IPS-11a (cell line): Measurements from ENCODE around the gene TRAF1.

Source experiments
- H3K4me3 ChIP-seq: one replicate; pipeline ENCODE4 v1.5.1; 2013; ENCODE audit warnings: low read depth, low read length, control low read depth

The TRAF1 gene

GRCh38 chr9:120872791-120873502, 53.6 kb downstream of the TRAF1 start:
- no peak overlapping the region for H3K4me3 ChIP-seq

DNA sequence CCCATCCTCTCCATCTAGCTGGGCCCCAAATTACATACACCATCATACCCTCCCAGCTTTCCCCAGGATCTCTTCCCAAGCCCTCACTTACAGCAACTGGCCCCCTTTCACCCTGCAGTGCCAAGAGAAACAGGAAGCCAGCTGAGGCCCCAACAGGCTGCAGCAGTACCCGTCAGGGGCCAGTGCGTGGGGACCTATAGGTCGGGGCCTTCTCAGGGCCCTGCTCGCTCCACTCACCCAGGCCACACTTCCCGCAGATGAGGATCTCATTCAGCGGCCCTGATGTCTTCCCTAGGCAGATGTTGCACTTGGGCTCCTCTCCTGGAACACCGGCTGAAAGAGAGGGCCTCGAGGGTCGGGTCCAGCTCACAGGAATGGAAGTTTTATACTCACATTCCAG, 56.4 kb downstream of the TRAF1 start:
- no peak overlapping the region for H3K4me3 ChIP-seq

- H3K4me3 ChIP-seq: no peak overlapping the region
Measured at GRCh38 chr9:120869726-120870125, 56.9 kb downstream of the TRAF1 start.

GRCh38 chr9:120869360-120869687, 57.3 kb downstream of the TRAF1 start:
- peak overlapping the region; percentile 33 for H3K4me3 ChIP-seq

- peak overlapping the region; percentile 33 for H3K4me3 ChIP-seq
Measured at GRCh38 chr9:120868676-120869359, 57.8 kb downstream of the TRAF1 start.

DNA sequence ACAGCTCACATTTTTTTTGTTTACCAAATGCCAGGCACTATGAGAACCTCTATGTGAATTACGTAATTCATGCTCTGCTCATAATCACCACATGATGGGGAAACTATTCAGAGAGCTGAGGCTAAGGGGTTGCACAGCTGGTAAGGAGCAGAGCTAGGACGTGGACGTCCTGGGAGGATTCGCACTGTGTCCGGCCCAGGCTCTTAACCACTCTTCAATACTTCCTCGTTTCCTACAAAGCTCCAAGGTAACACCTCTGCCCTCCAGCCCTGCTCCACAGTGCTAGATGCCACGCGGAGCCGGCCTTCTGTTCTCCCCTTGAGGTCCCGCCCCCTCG, 58.3 kb downstream of the TRAF1 start:
- H3K4me3 ChIP-seq: no peak overlapping the region

GRCh38 chr9:120867676-120868338, 58.8 kb downstream of the TRAF1 start:
- no peak overlapping the region for H3K4me3 ChIP-seq

GRCh38 chr9:120866651-120867050, 59.9 kb downstream of the TRAF1 start:
- no peak overlapping the region for H3K4me3 ChIP-seq

DNA sequence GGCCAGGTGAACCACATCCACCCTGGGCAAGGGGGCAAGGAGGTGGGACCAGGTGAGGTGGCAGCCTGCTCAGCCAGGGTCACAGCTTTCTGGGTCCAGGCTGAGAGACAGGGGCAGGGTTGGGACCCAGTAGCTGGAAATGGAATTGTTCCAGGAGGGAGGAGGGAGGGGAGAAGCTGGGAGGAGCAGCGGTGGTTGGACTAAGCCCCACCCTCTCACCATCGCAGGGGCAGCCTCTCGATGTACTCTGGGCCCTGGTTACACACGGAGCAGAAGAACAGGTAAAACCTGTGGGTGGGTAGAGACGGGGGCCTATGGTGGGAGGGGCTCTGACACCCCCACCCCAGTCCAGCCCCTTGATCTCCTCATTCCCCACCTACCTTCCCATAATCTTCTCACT, 60.8 kb downstream of the TRAF1 start:
- H3K4me3 ChIP-seq: no peak overlapping the region

- H3K4me3 ChIP-seq: no peak overlapping the region
Measured at GRCh38 chr9:120865176-120865575, 61.4 kb downstream of the TRAF1 start.

DNA sequence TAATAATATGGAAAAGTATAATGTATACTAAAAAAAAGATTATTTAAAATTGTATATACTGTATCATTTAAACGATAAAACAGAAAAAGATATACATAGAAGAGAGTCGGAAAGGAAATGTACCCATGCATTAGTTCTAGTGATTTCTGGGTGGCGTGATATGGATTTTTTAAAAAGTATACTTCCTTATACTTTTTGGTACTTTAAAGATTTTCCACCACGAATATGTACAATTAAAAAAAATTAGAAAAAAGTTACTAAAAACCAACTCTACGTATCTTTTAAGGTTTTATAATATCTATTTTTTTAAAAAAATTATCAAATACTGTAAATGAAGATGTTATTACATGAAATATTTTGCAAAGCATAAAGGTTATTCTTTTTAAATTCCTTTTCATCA, 61.9 kb downstream of the TRAF1 start:
- H3K4me3 ChIP-seq: no peak overlapping the region

GRCh38 chr9:120863833-120864232, 62.8 kb downstream of the TRAF1 start:
- H3K4me3 ChIP-seq: no peak overlapping the region

GRCh38 chr9:120862452-120862851, 64.1 kb downstream of the TRAF1 start:
- H3K4me3 ChIP-seq: no peak overlapping the region

GRCh38 chr9:120861935-120862334, 64.7 kb downstream of the TRAF1 start:
- H3K4me3 ChIP-seq: no peak overlapping the region

DNA sequence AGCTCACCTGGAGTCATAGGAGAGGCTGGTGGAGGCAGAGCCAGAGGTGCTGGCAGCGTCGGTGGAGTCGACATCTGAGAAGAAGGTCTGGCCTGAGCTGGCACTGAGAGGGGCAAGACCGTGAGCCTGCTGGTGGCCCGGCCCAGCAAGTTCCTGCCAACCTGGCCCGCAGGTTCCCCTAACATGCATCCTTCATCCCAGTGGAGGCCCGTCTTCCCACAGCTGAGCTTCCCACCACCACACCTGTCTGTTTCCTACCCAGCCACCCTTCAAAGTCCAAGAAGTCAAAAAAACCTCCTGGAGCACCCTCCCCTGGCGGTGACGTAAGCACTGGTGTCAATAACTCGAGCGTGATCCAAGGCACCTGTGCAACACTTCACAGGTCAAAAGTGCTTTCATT, 66.5 kb downstream of the TRAF1 start:
- no peak overlapping the region for H3K4me3 ChIP-seq

DNA sequence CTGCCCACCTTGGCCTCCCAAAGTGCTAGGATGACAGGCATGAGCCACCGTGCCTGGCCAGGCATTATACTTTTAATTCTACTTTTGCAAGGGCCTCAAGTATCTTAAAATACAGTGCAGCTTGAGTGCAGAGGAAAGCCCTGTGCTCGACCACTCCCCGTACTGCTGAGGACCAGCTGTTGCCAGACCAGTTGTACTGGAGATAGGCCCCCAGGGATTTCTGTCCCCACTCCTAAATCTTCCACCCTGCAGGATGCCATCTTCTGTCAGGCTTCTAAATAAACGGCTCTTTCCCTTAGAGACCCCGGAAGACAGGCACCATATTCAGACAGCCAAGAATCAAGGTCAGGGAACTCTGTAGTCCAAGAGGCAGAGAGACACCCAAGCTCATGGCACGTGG, 67.2 kb downstream of the TRAF1 start:
- H3K4me3 ChIP-seq: no peak overlapping the region

- H3K4me3 ChIP-seq: no peak overlapping the region
Measured at GRCh38 chr9:120857902-120858301, 68.7 kb downstream of the TRAF1 start.

DNA sequence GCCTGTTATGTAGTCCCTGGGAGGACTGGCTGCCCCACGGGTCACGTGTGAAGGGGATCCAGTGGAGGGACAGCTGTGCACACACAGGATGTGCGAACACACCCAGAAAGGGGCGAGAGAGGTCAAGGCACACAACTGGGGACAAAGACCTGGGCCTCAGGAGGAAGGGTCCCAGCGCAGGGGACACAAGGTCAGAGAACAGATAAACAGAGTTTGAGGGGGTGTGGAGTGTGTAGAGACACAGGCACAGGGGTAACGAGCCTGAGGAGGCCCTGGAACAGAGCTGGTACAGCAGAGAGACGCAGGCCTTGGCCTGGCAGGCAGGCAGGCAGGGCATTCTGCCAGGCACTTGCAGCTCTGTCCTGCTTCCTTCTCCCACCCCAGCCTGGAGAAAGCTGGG, 69.1 kb downstream of the TRAF1 start:
- H3K4me3 ChIP-seq: no peak overlapping the region

- no peak overlapping the region for H3K4me3 ChIP-seq
Measured at GRCh38 chr9:120856700-120857099, 69.9 kb downstream of the TRAF1 start.

DNA sequence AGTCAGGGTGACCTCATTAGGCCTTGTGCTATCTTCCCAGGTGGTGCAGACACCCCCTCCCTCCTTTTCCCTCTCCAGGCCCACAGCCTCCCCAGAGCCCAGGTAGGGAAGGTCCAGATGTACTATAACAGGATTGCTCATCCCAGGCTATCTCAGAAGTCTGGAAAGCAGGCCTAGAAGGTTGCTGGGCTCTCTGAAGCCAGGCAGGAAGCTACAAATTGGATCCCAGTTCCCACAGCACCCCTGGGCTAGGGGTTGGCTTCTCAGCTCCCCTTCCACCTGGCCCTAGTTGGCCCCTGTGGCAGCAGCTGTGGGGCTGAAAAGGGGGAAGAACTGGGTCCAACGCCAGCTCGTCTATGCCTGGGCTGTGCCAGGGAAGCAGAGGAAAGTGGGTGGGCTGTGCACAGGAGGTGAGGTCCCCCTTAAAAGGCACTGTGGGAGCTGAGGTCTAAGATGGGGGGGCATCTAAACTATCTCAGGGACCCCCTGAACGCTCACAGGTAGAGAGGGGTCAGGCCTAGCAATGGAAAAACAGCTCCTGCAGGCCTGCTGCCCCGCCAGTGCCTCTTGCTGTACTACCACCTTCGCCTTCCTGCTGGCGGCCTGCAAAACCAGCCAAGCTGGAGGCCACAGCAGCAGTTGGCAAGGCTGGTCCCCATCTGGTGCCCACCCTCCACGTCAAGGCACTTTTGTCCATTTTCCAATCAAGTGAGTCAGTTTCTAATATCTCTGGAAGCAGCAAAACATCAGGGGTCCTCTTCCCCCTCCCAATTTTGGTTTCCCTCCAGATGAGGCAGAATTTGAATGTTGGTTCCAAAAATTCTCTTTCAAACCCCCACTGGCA, 70.5 kb downstream of the TRAF1 start:
- no peak overlapping the region for H3K4me3 ChIP-seq

DNA sequence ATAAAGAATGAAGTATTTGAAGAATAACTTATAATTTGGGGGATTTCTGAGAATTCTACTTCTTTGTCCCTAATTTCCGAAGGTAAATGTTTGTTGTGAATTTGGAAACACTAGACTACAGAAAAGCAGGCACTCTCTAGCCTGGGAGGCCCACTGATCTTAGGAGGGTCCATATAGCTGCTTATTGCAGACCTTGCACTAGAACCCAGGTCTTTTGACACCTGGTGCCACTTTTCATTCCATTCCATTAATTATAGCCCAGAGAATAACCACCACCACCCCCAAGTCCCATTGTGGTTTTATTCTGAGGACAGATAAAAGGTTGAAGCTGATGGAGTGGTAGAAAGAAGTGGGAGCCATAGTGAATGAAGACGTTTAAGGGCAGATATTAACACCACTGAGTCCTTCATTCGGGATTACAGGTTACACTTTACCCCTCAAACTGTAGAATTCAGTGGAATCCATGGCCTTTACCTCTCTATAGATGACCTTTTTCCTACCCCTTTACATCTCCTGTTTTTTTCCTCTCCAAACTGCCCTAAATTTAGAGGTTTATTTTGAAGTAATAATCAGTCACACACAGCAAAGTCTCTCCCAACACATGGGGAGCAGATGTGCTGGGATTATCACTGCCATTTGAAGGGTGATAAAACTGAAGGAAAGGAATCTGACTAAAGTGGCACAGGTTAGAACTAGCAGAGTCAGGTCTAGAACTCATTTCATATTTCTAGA, 71.8 kb downstream of the TRAF1 start:
- no peak overlapping the region for H3K4me3 ChIP-seq
